HG03060 (cell line): ENCODE measurements around the gene ITM2B.
"Not testable (repeated sequence)": the region's sequence is repeated elsewhere in the genome, so short reads cannot be mapped to it uniquely, and the experiment has no call there.

Source experiments
- ATAC-seq: cut with Tn5 transposase; IDR thresholded peaks from one replicate; pipeline ENCODE4 v1.9.1; 2021; ENCODE audit warnings: low read depth, moderate number of reproducible peaks; ENCODE audit not compliant: unreplicated experiment

The ITM2B gene

DNA sequence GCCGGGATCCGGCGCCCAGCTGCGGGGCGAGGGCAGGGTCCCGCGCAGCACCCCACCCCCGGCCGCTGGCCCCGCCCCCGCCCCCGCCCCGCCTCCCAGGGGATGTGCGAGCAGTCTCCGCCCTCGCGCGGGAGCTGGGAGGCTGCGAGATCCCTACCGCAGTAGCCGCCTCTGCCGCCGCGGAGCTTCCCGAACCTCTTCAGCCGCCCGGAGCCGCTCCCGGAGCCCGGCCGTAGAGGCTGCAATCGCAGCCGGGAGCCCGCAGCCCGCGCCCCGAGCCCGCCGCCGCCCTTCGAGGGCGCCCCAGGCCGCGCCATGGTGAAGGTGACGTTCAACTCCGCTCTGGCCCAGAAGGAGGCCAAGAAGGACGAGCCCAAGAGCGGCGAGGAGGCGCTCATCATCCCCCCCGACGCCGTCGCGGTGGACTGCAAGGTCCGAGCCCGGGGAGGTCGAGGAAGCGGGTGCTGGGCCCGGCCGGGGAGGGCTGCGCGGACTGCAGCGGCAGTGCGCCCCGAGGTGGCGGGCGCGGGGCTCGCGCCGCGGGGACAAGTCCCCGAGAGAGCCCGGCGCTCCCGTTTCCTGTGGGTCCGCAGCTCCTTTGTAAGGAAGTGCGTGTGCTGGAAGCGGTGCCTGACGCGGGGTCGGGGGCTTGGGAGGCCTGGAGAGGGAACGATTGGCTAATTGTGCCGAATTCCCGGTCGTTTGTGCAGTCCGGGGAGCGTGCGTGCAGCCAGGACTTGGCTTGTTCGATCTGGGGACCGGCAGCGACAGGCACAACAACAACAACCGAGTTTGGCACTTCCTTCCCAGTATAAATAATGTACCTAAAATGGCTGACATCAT lies at the start of gene ITM2B:
Gene ITM2B (plus strand): TSS at position 161 of the 843 bp plus-strand sequence. CDS start 155 bp downstream, at position 316.
- ATAC-seq: no peak

- ATAC-seq: no peak
These were observed 48.7 kb upstream of the ITM2B start for GRCh38 chr13:48184260-48184659.

DNA sequence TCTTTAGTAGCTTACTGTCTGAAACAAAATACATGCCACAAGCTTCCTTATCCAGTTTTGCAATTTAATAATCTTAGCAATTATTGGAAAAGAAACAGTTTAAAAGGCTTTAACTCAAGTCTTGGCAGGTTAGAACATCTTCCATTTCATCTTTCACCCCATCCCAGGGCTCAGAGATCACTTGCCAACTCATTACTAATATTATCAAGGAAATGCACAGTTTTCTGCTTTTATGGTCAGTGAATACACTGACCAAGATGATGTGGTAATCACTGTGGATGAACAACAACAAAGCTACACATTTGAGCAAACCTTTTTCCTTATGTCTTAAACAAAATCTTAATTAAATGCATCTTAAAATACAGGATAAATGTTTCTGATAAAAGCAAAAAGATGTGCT lies 48.0 kb upstream of the ITM2B start:
- no peak for ATAC-seq

DNA sequence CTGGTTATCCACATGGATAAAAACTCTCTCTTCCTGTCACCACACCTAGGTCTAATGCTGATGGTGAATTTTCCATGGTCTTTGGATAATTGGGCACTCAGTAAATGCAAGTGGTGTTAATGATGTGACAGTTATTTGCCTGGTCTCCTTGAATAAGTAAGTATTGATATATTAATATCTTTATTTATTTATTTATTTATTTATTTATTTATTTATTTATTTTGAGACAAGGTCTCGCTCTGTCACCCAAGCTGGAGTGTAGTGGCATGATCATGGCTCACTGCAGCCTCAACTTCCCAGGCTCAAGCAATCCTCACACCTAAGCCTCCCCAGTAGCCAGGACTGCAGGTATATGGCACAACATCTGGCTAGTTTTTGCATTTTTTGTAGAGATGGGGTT lies 46.3 kb upstream of the ITM2B start:
- no peak for ATAC-seq

- no peak for ATAC-seq
These were observed 44.9 kb upstream of the ITM2B start for GRCh38 chr13:48188131-48188530.

DNA sequence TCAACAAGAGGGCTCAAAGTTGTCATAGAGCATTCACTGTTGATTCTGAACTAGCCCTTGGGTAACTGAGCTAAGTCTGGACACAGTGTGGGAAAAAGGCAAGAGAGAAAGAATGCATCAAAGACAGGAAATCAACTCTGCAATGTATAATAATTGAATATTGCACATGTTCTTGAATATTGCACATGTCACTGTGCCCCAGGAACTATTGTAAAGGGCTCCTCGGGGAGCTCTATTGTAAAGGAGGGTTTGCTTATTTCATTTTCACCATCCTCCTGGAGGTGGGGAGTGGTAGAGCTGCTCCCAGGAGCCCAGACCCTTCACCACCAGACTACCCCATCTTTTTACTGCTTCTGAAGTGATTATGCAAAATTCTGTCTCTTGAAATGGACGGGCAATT lies 44.4 kb upstream of the ITM2B start:
- no peak for ATAC-seq

- ATAC-seq: no peak
These were observed 43.8 kb upstream of the ITM2B start for GRCh38 chr13:48189171-48189570.

DNA sequence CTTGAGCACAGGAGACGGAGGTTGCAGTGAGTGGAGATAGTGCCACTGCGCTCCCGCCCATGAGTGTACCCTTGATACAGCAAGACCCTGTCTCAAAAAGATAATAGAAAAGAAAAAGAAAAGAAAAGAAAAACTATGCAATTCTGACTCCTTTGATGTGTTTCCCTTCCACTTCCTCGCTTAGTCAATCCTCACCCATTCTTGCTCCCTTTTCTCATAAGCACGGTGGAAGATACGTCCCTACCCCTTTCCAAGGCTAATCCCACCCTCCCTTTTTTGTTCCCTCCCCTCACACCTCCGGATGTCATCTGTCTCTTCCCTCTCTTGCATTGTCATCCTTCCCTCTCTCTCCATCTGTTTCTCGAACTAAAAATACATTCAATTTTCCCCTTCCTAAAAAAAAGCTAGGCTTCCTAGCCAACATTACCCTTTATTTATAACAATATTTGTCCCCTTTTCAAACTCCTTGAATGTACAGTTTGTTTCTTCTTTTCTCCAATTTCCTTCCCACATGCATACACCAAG lies 40.5 kb upstream of the ITM2B start:
- no peak for ATAC-seq

DNA sequence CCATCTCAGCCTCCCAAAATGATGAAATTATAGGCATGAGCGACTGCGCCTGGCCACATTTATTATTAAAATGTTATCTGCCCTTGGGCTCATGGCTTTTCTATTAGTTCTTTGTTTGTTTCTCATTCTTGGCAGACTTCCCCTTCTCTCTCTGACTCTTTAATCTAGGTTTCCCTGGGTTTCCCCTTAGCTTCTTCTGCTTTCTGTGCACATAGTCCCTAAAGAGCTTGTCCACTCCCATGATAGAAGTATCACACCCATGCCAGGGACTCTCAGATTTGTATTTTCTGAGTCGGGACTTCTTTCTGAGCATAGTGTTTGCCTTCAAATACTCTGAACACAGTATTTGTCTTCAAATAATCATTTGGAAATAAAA lies 38.6 kb upstream of the ITM2B start:
- no peak for ATAC-seq

- no peak for ATAC-seq
These were observed 33.5 kb upstream of the ITM2B start for GRCh38 chr13:48199404-48199946.

DNA sequence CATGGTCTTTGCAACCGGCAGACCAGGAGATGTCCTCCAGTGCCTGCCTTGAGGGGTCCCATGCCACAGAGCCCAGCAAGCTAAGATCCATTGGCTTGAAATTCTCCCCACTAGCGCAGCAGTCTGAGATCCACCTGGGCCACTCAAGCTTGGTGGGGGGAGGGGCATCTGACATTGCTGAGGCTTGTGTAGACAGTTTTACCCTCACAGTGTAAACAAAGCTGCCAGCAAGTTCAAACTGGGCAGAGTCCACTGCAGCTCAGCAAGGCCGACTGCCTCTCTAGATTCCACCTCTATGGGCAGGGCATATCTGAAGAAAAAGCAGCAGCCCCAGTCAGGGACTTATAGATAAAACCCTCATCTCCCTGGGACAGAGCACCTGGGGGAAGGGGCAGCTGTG lies 32.0 kb upstream of the ITM2B start:
- ATAC-seq: no peak

DNA sequence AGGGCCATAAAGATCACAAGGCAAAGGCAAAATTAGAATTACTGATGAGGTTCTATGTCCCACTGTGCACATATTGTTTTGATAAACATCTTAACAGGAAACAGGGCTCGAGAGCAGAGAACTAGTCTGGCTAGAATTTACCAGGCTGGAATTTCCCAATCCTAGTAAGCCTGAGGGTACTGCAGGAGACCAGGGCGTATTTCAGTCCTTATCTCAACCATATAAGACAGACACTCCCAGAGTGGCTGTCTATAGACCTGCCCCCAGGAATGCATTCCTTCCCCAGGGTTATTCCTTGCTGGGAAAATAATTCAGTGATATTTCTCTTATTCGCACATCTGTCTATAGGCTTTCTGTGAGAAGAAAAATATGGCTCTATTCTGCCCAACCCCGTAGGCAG lies 25.8 kb upstream of the ITM2B start:
- not testable (repeated sequence) for ATAC-seq

- ATAC-seq: no peak
These were observed 22.8 kb upstream of the ITM2B start for GRCh38 chr13:48210178-48210577.

- no peak for ATAC-seq
These were observed 18.4 kb upstream of the ITM2B start for GRCh38 chr13:48214519-48215121.

- not testable (repeated sequence) for ATAC-seq
These were observed 17.3 kb upstream of the ITM2B start for GRCh38 chr13:48215511-48216203.

GRCh38 chr13:48216204-48216711 lies 16.7 kb upstream of the ITM2B start:
- ATAC-seq: no peak

GRCh38 chr13:48220592-48220980 lies 12.4 kb upstream of the ITM2B start:
- no peak for ATAC-seq

DNA sequence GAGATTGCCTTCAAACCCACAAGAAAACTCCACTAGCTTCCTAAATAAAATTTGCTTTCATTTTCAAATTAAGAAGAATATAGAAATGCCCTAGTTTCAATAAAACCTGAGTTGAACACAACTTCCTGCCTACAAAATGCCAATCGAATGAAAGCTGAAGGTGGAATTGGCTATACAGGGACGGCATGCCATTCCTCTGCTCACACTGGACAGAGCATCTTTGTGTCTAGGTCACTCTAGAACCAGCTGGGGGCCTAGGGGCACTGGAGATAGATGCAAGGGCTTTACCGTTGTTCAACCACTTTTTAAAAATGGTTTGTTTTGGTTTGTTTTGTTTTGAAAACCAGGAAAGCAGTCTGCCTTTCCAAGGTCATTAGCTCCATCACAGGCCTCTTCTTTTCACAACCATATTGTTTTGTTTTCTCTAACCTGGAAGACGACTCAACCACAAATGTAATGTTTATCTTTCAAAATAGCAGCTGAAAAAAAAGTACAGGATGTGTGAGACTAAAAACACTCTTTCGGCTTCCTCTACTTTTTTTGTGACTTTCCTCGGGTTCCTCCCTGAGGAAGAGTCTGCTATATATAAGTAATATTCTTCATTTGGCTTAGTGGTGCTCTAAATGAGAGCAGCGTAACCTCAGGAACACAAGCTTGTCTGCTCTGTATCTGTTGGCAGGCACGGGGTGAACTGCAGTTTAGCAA lies 11.9 kb upstream of the ITM2B start:
- no peak for ATAC-seq

DNA sequence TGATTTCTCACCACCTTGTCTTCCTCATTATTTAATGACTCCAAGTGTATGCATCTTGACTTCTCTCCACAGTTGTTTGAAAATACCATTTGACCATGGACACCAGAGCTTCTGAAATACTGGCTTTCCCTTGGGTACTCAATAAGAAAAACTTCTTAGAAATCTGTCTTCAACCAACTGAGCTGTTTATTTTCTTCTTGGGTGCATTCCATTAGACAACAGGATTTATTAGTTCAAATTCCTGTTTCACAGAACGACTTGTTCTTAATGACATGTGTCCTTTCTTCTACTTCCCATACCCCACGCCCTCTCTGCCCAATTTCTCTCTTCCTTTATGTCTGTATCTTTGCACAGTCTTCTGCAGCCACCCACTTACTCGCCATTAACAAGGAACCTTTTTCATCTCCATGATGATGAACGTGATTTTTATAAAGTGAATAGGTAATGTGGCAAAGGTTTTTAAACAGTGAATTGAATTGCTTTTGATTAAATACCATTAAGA lies 11.3 kb upstream of the ITM2B start:
- no peak for ATAC-seq
